Measurements from ENCODE around the gene SOST.

The SOST gene

GRCh38 chr17:43760254-43760852 is 1.8 kb upstream of the SOST start (continued):
- TF ChIP-seq INSM2 (tag by site-specific recombination; IDR thresholded peaks at IDR 0.05) (no peak), ZNF391 (tag by site-specific recombination; IDR thresholded peaks at IDR 0.05; ENCODE audit: borderline replicate concordance, low read depth) (peak; percentile 77; the same call in 1 of the 2 replicates), ZNF530 (tag by site-specific recombination; IDR thresholded peaks at IDR 0.05; ENCODE audit: low read depth) (no peak), ATF2 (tag by site-specific recombination; IDR thresholded peaks at IDR 0.05; ENCODE audit: low read depth) (no peak), HOXD13 (CRISPR knock-in tag; IDR thresholded peaks at IDR 0.05; ENCODE audit: borderline replicate concordance) (no peak), ZNF133 (tag by site-specific recombination; IDR thresholded peaks at IDR 0.05) (no peak), KLF8 (tag by site-specific recombination; IDR thresholded peaks at IDR 0.05) (no peak), ZBTB17 (tag by site-specific recombination; IDR thresholded peaks at IDR 0.05) (peak; percentile 77), MZF1 (tag by site-specific recombination; IDR thresholded peaks at IDR 0.05; ENCODE audit: borderline replicate concordance) (no peak), ZBTB44 (tag by site-specific recombination; IDR thresholded peaks at IDR 0.05) (0 out of 2 replicates have a peak, but pooled peaks have one; percentile 46), ZNF354C (tag by site-specific recombination; IDR thresholded peaks at IDR 0.05; ENCODE audit: borderline replicate concordance, low read depth) (no peak), ZNF398 (tag by site-specific recombination; IDR thresholded peaks at IDR 0.05) (no peak), YY1 (tag by site-specific recombination; IDR thresholded peaks at IDR 0.05) (no peak), ZNF707 (tag by site-specific recombination; IDR thresholded peaks at IDR 0.05) (no peak), HIC1 (tag by site-specific recombination; IDR thresholded peaks at IDR 0.05) (no peak), ZNF677 (tag by site-specific recombination; IDR thresholded peaks at IDR 0.05) (no peak), PRDM1 (tag by site-specific recombination; IDR thresholded peaks at IDR 0.05) (peak; percentile 55), KLF9 (tag by site-specific recombination; IDR thresholded peaks at IDR 0.05; ENCODE audit: low read depth) (no peak), TRIM28 (IDR thresholded peaks at IDR 0.05; ENCODE audit: borderline replicate concordance, low read length) (0 out of 2 replicates have a peak, but pooled peaks have one; percentile 39), ZNF211 (tag by site-specific recombination; IDR thresholded peaks at IDR 0.05; ENCODE audit: low read depth) (no peak), ZBTB26 (tag by site-specific recombination; optimal IDR thresholded peaks at IDR 0.05) (no peak), ZSCAN23 (tag by site-specific recombination; IDR thresholded peaks at IDR 0.05) (no peak), ZNF362 (tag by site-specific recombination; IDR thresholded peaks at IDR 0.05) (no peak), SP3 (tag by site-specific recombination; IDR thresholded peaks at IDR 0.05) (no peak), ZNF157 (tag by site-specific recombination; IDR thresholded peaks at IDR 0.05) (peak; percentile 90), ZNF654 (tag by site-specific recombination; IDR thresholded peaks at IDR 0.05; ENCODE audit: low read depth) (peak; percentile 100), PATZ1 (tag by site-specific recombination; IDR thresholded peaks at IDR 0.05) (no peak)
